Measurements from ENCODE around the gene GEMIN2.

GRCh38 chr14:39113685-39114072 is 444 bp upstream of the GEMIN2 start:
- no peak for TF ChIP-seq CTCF (IDR thresholded peaks at IDR 0.05)
- TF ChIP-seq POLR2A (IDR thresholded peaks at IDR 0.05), result no peak
